GM12892 (cell line): Measurements from ENCODE around the gene HPD. TPM values are rescaled to one million over a fixed set of nuclear protein-coding genes. Genes with fewer than 3 reads are reported as not detected.
"Not testable (repeated sequence)": the region's sequence is repeated elsewhere in the genome, so short reads cannot be mapped to it uniquely, and the experiment has no call there.

Source experiments
- DNase-seq: peaks from one replicate; pipeline ENCODE4 v3.0.0; 2011; ENCODE audit not compliant: insufficient read length
- FAIRE-seq: peaks from 2 replicates; lab custom pipeline; 2011; peaks lifted over from hg19 to GRCh38; lab: Jason Lieb, UNC
- POLR2A ChIP-seq: IDR thresholded peaks from 2 replicates; pipeline ENCODE4 v1.6.1; 2011; ENCODE audit warnings: low read depth, low read length, control low read depth
- POLR2AphosphoS5 ChIP-seq: IDR thresholded peaks from 2 replicates; pipeline ENCODE4 v1.6.1; 2011; ENCODE audit warnings: low read depth, low read length, control low read depth
- TAF1 ChIP-seq: IDR thresholded peaks from 2 replicates; pipeline ENCODE4 v1.6.1; 2011; ENCODE audit warnings: low read depth, mild to moderate bottlenecking, control low read depth, low read length, borderline replicate concordance
- polyA plus RNA-seq: library from polyadenylated mRNA; unstranded; fragments of >200 nt; gene quantifications from one replicate; pipeline ENCODE4 v1.2.1, GENCODE V29; 2012; ENCODE audit warnings: missing spikeins, inconsistent platforms; ENCODE audit not compliant: missing spikeins

The HPD gene
- not detected for polyA plus RNA-seq

DNA sequence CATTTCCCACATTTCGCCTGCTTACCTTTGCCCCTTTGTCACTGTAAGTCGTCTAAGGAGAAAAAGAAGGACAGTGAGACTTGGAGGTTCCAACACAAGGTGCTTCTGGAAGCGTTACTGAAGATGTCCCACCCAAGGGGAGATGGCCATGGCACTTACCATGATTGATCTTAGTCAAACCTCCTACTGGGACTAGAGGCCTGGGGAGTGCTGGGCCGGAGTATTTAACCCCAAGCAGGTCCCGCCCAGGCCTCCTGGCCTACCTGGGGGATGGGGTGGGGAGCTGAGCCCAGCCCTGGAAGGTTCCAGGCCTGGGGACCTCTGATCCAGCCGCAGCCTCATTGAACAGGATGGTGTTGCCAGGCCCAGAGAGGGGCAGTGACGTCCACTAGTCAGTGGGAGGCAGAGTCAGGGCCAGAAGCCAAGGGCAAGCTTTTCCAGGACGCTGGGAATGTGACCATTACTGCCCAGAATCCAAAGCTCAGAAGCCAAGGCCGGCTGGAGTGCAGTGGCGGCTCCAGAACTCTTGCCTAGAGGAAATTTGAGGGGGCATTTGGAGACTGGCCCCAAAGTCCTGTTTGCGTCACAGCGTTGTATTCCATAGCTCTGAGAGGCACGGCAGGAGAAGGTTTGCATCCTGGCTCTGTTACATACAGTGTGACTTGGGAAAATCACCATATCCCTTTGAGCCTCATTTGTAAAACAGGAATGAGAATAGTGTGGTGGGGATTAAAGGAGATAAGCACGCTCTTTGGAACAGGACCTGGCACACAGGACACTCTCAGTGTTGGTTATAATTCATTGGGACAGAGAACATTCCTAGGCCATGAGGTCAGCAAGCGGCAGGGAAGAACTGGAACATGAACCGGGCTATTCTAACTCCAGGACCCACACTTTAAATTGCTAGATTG lies at the start of gene HPD:
Gene HPD, minus strand, starts transcription at position 198 of the 911 bp plus-strand sequence. Its CDS starts 36 bp downstream, at position 162.
- TF ChIP-seq POLR2AphosphoS5 (no peak), TAF1 (no peak), POLR2A (no peak)
- no peak for FAIRE-seq
- DNase-seq: no peak

DNA sequence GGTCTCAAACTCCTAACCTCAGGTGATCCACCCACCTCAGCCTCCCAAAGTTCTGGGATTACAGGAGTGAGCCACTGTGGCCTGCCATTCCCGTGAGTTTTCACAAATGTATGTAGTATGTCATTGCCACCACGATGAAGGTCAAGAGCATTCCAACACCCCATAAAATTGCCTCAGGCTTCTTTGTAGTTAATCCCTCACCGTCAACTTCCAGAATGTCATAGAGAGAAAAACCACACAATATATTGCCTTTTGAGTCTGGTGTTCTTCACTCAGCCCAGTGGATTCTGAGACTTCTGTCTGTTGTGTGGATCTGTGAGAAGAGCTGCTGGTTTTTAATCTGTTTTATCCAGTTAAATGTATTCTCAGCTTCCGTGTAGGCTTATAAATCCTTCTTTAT lies 47.1 kb upstream of the HPD start:
- TF ChIP-seq TAF1 (no peak), POLR2AphosphoS5 (no peak), POLR2A (no peak)
- DNase-seq: no peak
- FAIRE-seq: no peak

DNA sequence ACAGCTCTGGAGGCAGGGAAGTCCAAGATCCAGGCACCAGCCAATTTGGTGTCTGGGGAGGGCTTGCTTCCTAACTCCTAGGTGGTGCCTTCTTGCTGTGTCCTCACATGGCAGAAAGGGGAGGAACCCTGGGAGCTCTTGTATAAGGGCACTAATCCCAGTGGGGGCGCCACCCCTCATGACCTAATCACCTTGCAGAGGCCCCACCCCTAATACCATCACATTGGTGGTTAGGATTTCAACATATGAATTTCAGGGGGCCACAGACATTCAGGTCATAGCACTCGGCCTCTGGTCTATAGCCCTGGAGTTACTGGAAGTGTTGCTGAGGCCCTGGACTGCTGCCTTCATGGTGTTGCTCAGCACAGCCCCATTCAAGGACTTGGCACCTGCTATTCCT lies 44.5 kb upstream of the HPD start:
- no peak for DNase-seq
- no peak for FAIRE-seq
- TF ChIP-seq POLR2AphosphoS5 (no peak), POLR2A (no peak), TAF1 (no peak)

DNA sequence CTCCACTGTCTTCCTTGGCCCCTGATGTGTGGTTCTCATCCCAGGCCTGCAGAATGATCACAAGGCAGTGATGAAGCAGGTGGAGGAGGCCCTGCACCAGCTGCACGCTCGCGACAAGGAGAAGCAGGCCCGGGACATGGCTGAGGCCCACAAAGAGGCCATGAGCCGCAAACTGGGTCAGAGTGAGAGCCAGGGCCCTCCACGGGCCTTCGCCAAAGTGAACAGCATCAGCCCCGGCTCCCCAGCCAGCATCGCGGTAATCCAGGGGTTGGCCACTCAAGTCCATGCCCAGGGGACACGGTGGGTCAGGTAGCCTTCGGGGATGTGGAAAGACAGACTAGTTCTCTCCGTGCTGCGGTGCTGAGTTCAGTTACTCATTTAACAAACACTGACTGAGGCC lies 40.9 kb upstream of the HPD start:
- DNase-seq (no peak), FAIRE-seq (no peak)
- TF ChIP-seq POLR2AphosphoS5 (no peak), POLR2A (no peak), TAF1 (no peak)

DNA sequence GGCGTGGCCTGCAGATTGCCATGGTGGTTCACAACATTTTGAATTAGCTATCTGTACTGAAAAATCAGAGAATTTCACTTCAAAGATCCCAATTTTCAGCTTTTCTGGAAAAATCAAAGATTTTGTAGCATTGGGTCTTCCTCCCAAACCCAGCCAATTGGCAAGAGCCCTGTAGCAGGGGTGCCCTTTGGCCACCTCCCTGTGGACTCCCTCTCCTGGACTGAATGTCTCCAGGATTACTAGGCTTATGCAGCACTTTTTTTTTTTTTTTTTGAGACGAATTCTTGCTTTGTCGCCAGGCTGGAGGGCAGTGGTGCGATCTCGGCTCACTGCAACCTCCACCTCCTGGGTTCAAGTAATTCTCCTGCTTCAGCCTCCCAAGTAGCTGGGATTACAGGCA lies 39.6 kb upstream of the HPD start:
- no peak for TF ChIP-seq POLR2AphosphoS5
- TF ChIP-seq TAF1: no peak
- no peak for TF ChIP-seq POLR2A
- no peak for FAIRE-seq
- DNase-seq: no peak

DNA sequence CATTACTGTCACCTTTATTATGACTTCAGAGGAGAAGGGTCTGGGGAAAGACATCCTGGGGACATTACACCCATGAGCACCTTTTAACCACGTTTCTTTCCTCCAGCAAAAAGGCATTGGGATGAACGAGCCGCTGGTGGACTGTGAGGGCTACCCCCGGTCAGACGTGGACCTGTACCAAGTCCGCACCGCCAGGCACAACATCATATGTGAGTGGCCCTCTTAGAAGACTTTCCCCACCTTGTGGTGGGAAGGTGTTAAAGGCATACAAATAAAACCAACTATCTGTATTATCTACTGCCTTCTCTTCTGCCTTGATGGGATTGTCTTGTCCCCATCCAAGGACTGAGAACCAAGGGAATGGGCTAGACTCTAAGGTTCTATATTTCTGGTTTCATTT lies 36.0 kb upstream of the HPD start:
- FAIRE-seq: no peak
- TF ChIP-seq TAF1 (no peak), POLR2A (no peak), POLR2AphosphoS5 (no peak)
- no peak for DNase-seq

DNA sequence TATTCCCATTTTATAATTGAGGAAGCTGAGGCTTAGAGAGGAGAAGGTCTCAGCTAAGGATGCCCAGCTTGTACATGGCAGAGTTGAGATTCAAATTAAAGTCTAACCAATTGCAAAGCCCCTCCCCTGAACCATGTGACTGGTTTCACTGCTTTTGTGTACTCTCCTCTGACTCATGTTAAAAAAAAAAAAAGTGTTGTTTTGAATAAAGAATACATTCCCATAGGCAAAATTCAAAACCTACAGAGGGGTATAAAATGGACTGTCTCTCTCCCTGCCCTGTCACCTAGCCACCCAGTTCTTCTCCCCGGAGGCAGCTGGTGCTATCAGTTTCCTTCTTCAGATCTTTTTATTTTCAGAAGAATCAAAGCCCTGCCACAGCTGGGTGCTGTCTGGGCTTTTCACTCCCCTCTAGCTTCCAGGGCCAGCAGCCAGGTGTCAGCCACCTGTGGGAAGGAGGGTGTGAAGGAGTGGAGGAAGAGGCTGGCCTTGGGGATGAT lies 35.4 kb upstream of the HPD start:
- no peak for TF ChIP-seq TAF1
- TF ChIP-seq POLR2AphosphoS5: no peak
- TF ChIP-seq POLR2A: no peak
- DNase-seq (no peak), FAIRE-seq (no peak)

DNA sequence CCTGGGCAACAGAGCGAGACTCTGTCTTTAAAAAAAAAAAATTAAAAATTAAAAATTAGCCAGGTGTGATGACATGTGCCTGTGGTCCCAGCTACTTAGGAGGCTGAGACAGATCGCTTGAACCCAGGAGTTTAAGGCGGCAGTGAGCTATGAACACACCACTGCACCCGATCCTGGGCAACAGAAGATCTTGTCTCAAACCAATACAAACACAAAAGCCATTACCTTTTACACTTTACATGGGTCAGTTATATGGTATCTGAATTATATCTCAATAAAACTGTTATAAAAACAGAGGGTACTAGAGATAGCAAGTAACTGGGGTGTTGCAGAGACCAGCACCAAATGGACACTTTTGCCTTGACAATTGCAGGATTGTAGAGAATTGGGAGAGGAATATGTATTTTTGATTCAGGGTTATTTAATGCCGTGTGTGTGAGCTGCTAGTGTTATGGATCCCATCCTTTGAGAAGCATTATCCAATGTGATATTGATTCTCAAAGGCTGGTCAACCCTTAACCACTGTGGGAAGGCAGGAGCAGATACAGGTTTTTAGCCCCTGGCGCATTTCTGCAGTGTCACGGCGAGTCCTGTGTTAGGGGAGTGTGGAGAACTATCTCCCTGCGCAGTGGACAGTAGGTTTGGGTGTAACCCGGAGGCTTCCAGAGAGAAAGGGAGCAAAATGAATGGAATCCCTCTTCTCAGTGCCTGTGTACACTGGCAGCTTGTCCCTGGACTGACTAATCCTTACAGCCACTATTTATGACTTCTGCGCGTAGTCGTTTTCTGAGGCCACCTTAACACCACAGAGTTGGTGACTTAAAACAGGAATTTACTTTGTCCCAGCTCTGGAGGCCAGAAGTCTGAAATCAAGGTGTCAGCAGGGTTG lies 34.3 kb upstream of the HPD start:
- no peak for FAIRE-seq
- no peak for TF ChIP-seq POLR2A
- TF ChIP-seq TAF1: no peak
- no peak for TF ChIP-seq POLR2AphosphoS5
- DNase-seq: no peak

DNA sequence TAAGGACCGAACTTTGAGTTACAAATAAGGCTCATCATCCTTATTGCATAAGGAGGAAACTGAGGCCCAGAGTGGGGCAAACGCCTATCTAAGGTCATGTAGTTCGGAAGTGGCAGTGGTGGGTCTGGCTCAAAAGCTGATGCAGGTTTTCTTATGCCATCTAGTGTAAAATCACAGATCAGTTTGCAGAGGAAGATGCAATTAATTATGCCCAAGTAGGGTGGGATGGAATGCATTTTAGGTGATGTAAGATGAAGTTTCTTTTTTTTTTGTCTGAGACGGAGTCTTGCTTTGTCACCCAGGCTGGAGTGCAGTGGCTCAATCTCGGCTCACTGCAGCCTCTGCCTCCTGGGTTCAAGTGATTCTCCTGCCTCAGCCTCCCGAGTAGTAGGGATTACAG lies 31.0 kb upstream of the HPD start:
- FAIRE-seq, DNase-seq: not testable (repeated sequence)

DNA sequence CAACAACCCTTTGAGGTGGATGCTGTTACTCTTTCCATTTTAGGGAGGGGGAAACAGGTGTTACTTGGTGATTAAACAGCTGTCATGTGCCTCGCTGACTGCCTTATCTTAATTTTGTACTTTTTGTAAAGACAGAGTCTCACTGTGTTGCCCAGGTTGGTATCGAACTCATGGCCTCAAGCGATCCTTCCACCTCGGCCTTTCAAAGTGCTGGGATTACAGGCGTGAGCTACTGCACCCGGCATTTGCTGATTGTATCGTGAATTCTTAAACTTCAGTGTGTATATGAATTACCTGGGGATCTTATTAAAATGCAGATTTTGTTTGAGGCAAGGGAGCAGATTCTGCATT lies 30.6 kb upstream of the HPD start:
- FAIRE-seq (no peak), DNase-seq (no peak)
- TF ChIP-seq POLR2AphosphoS5 (no peak), TAF1 (no peak), POLR2A (no peak)

DNA sequence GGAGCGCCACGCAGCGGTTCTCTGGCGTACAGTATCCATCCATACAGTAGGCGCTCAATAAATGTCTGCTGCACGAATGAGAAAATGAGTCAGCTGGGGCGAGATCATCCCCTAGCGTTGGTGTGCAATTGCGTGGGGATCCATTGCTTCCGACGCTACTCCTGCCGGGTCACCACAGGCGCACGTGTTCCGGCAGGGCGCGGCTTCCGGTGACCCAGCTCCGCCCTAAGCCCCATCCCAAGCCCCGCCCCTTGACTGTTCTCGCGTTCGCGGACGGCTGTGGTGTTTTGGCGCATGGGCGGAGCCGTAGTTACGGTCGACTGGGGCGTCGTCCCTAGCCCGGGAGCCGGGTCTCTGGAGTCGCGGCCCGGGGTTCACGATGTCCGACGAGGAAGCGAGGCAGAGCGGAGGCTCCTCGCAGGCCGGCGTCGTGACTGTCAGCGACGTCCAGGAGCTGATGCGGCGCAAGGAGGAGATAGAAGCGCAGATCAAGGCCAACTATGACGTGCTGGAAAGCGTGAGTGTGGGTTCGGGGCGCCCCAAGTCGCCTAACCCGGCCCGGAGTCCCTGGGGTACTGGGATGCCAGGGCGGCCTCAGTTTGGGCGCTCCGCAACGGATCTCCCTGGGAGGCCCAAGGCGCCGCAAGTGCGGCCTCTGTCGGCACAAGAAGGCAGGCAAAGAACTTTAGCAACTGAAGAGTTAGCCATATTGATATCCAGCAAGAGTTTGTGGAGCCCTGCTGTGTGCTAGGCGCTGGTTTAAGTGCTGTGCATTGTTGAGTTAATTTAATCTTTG lies 30.0 kb upstream of the HPD start, which contains the start of gene PSMD9:
Gene PSMD9, plus strand, starts transcription at position 313 of the 796 bp plus-strand sequence. Its CDS starts 67 bp downstream, at position 380.
- FAIRE-seq: peak; percentile 97
- peak; percentile 90 for TF ChIP-seq POLR2A
- peak; percentile 85 for TF ChIP-seq POLR2AphosphoS5
- TF ChIP-seq TAF1: 0 out of 2 replicates have a peak, but pooled peaks have one; percentile 42
- peak; percentile 92 for DNase-seq
